Stimulated activated CD8-positive, alpha-beta memory T cell treated with anti-CD3 and anti-CD28 coated beads, Interleukin-7, amount 100 ng/mL, for 4 hours (primary cell): ENCODE data around the gene PLEKHG4.
A peak's percentile ranks its signal among the peaks of the same experiment; 100 is the strongest.

ENCODE experiments used
- DNase-seq, 2 donors: peaks; one replicate each; pipeline ENCODE4 v3.0.0-alpha.2; 2020; ENCODE audit warnings: low read depth in 2 of 2

Gene PLEKHG4

GRCh38 chr16:67291461-67291860, 12.1 kb downstream of the PLEKHG4 start:
- no peak for DNase-seq

- no peak for DNase-seq
These were observed 14.9 kb downstream of the PLEKHG4 start for GRCh38 chr16:67294171-67294757.

- no peak for DNase-seq
These were observed 15.6 kb downstream of the PLEKHG4 start for GRCh38 chr16:67294938-67295361.

- DNase-seq: no peak
These were observed 17.1 kb downstream of the PLEKHG4 start for GRCh38 chr16:67296420-67296819.

GRCh38 chr16:67298277-67298676, 18.9 kb downstream of the PLEKHG4 start:
- DNase-seq: no peak

- no peak for DNase-seq
These were observed 19.9 kb downstream of the PLEKHG4 start for GRCh38 chr16:67299269-67299668.

GRCh38 chr16:67301080-67301782, 21.9 kb downstream of the PLEKHG4 start:
- DNase-seq: no peak

GRCh38 chr16:67302076-67302475, 22.7 kb downstream of the PLEKHG4 start:
- DNase-seq: no peak

- DNase-seq: no peak
These were observed 23.6 kb downstream of the PLEKHG4 start for GRCh38 chr16:67302970-67303369.

- DNase-seq: no peak
These were observed 24.7 kb downstream of the PLEKHG4 start for GRCh38 chr16:67304020-67304419.

GRCh38 chr16:67305216-67306071, 26.1 kb downstream of the PLEKHG4 start:
- no peak for DNase-seq

GRCh38 chr16:67310561-67310960, 31.2 kb downstream of the PLEKHG4 start:
- DNase-seq: no peak

- DNase-seq: peak; percentile 49 to 62
These were observed 32.5 kb downstream of the PLEKHG4 start for GRCh38 chr16:67311607-67312488.

GRCh38 chr16:67312719-67313118, 33.4 kb downstream of the PLEKHG4 start:
- no peak for DNase-seq

GRCh38 chr16:67317853-67318252, 38.5 kb downstream of the PLEKHG4 start:
- DNase-seq: no peak

GRCh38 chr16:67326115-67326471, 46.8 kb downstream of the PLEKHG4 start:
- no peak for DNase-seq

GRCh38 chr16:67326472-67327309, 47.4 kb downstream of the PLEKHG4 start, which contains the start of the genes KCTD19 and LRRC36:
Gene KCTD19, minus strand, starts transcription at chr16:67326741. Its CDS starts 34 bp downstream, at chr16:67326707.
Gene LRRC36, plus strand, starts transcription at chr16:67326815. Its CDS starts 48 bp downstream, at chr16:67326863.
- DNase-seq: peak; percentile 5 to 55

GRCh38 chr16:67327743-67328142, 48.4 kb downstream of the PLEKHG4 start:
- DNase-seq: no peak

- no peak for DNase-seq
These were observed 50.6 kb downstream of the PLEKHG4 start for GRCh38 chr16:67329901-67330300.

GRCh38 chr16:67333315-67333714, 54.0 kb downstream of the PLEKHG4 start:
- DNase-seq: no peak

- no peak for DNase-seq
These were observed 56.8 kb downstream of the PLEKHG4 start for GRCh38 chr16:67336116-67336515.
